Skeletal muscle tissue (tissue), 4 donors: ENCODE measurements around the gene TMEM184A. TPM values are rescaled to one million over a fixed set of nuclear protein-coding genes. Genes with fewer than 3 reads are reported as not detected.

Experiments
- H3K27ac ChIP-seq: one replicate; pipeline ENCODE4 v1.7.0; 2013; ENCODE audit warnings: mild to moderate bottlenecking, low read depth, low read length, inconsistent platforms
- H3K27me3 ChIP-seq, 3 donors: one replicate each; pipeline ENCODE4 v1.7.0; 2013; ENCODE audit warnings: low read length in 3 of 3; ENCODE audit not compliant: control insufficient read depth in 3 of 3, insufficient read depth in 3 of 3
- H3K36me3 ChIP-seq, 3 donors: one replicate each; pipeline ENCODE4 v1.7.0; 2013; ENCODE audit warnings: low read length in 3 of 3; ENCODE audit not compliant: control insufficient read depth in 3 of 3, insufficient read depth in 3 of 3
- H3K4me1 ChIP-seq, 3 donors: one replicate each; pipeline ENCODE4 v1.7.0; 2013; ENCODE audit warnings: low read length in 3 of 3, mild to moderate bottlenecking in 3 of 3; ENCODE audit not compliant: control insufficient read depth in 3 of 3, insufficient read depth in 3 of 3
- H3K4me3 ChIP-seq, 3 donors: one replicate each; pipeline ENCODE4 v1.7.0; 2013; ENCODE audit warnings: low read length in 3 of 3
- H3K9ac ChIP-seq, 3 donors: one replicate each; pipeline ENCODE4 v1.7.0; 2013; ENCODE audit warnings: low read length in 3 of 3, mild to moderate bottlenecking in 3 of 3, moderate library complexity in 2 of 3, low read depth in 1 of 3
- H3K9me3 ChIP-seq, 3 donors: one replicate each; pipeline ENCODE4 v1.7.0; 2013; ENCODE audit warnings: low read length in 3 of 3; ENCODE audit not compliant: control insufficient read depth in 3 of 3
- total RNA-seq: library from RNA; depleted of rRNA; stranded (reverse); fragments of >200 nt; gene quantifications from one replicate; pipeline ENCODE4 v1.2.3, GENCODE V29; 2014
- donor health status: Osteomylitis.

TMEM184A gene
- total RNA-seq, 1 donor from 2014 or later: not detected

- Histone ChIP-seq H3K4me3 (peak overlapping the region; percentile 68 to 96 (median 96)), H3K9me3 (no peaks in the 10 kb centered on the region), H3K4me1 (peaks cover 31 to 34% (median 33%) of the 10 kb centered on the region in 3 donors), H3K9ac (peak overlapping the region; percentile 85 to 99 (median 99)), H3K36me3 (peaks cover 11 to 16% (median 12%) of the 10 kb centered on the region in 3 donors), H3K27ac (peak overlapping the region; percentile 95), H3K27me3 (no peaks in the 10 kb centered on the region)
Observed at GRCh38 chr7:1569016-1569415, 13.0 kb upstream of the TMEM184A start.

- peak overlapping the region in 1 of 3 donors; percentile 9 for H3K9ac ChIP-seq
- H3K27ac ChIP-seq: peak overlapping the region; percentile 69
- peak overlapping the region in 1 of 3 donors; percentile 5 for H3K4me3 ChIP-seq
- no peaks in the 10 kb centered on the region for H3K9me3 ChIP-seq
- H3K4me1 ChIP-seq: peaks cover 31 to 34% (median 33%) of the 10 kb centered on the region in 3 donors
- H3K27me3 ChIP-seq: no peaks in the 10 kb centered on the region
- peaks cover 11 to 14% (median 12%) of the 10 kb centered on the region in 3 donors for H3K36me3 ChIP-seq
Observed at GRCh38 chr7:1567896-1568510, 12.0 kb upstream of the TMEM184A start.

- Histone ChIP-seq H3K27ac (peak overlapping the region; percentile 69), H3K9ac (peak overlapping the region in 2 of 3 donors; percentile 14 to 45), H3K36me3 (peaks cover 11 to 14% (median 12%) of the 10 kb centered on the region in 3 donors)
Observed at GRCh38 chr7:1567049-1567771, 11.2 kb upstream of the TMEM184A start.

GRCh38 chr7:1566687-1567048, 10.7 kb upstream of the TMEM184A start:
- Histone ChIP-seq H3K9ac (peak overlapping the region in 2 of 3 donors; percentile 14 to 19), H3K27me3 (no peaks in the 10 kb centered on the region), H3K36me3 (peaks cover 11 to 14% (median 12%) of the 10 kb centered on the region in 3 donors), H3K27ac (peak overlapping the region; percentile 69), H3K9me3 (no peaks in the 10 kb centered on the region), H3K4me3 (no peak overlapping the region), H3K4me1 (peaks cover 27 to 37% (median 34%) of the 10 kb centered on the region in 3 donors)

More at GRCh38 chr7:1567049-1567771, 11.2 kb upstream of the TMEM184A start:
- peak overlapping the region in 2 of 3 donors; percentile 5 to 30 for H3K4me3 ChIP-seq
- no peaks in the 10 kb centered on the region for H3K9me3 ChIP-seq
- H3K4me1 ChIP-seq: peaks cover 31 to 37% (median 34%) of the 10 kb centered on the region in 3 donors
- no peaks in the 10 kb centered on the region for H3K27me3 ChIP-seq

GRCh38 chr7:1564603-1565022, 8.6 kb upstream of the TMEM184A start:
- peaks cover 10 to 14% (median 12%) of the 10 kb centered on the region in 3 donors for H3K36me3 ChIP-seq

GRCh38 chr7:1563981-1564602, 8.1 kb upstream of the TMEM184A start:
- Histone ChIP-seq H3K9ac (no peak overlapping the region), H3K9me3 (no peaks in the 10 kb centered on the region)

More at GRCh38 chr7:1564603-1565022, 8.6 kb upstream of the TMEM184A start:
- Histone ChIP-seq H3K9me3 (no peaks in the 10 kb centered on the region), H3K4me1 (peaks cover 22 to 32% (median 29%) of the 10 kb centered on the region in 3 donors), H3K27me3 (no peaks in the 10 kb centered on the region), H3K9ac (no peak overlapping the region), H3K27ac (no peak overlapping the region), H3K4me3 (no peak overlapping the region)

GRCh38 chr7:1562597-1563051, 6.6 kb upstream of the TMEM184A start:
- Histone ChIP-seq H3K4me1 (peaks cover 15 to 24% (median 19%) of the 10 kb centered on the region in 3 donors), H3K27me3 (no peaks in the 10 kb centered on the region), H3K27ac (no peak overlapping the region), H3K9ac (peak overlapping the region in 1 of 3 donors; percentile 33), H3K9me3 (no peaks in the 10 kb centered on the region), H3K4me3 (no peak overlapping the region), H3K36me3 (peaks cover 9 to 14% (median 9%) of the 10 kb centered on the region in 3 donors)

More at GRCh38 chr7:1563981-1564602, 8.1 kb upstream of the TMEM184A start:
- Histone ChIP-seq H3K36me3 (peaks cover 10 to 14% (median 12%) of the 10 kb centered on the region in 3 donors), H3K4me1 (peaks cover 19 to 28% (median 25%) of the 10 kb centered on the region in 3 donors), H3K27me3 (no peaks in the 10 kb centered on the region), H3K4me3 (no peak overlapping the region), H3K27ac (no peak overlapping the region)

- H3K36me3 ChIP-seq: peaks cover 5 to 10% (median 5%) of the 10 kb centered on the region in 3 donors
- no peak overlapping the region for H3K27ac ChIP-seq
- no peak overlapping the region for H3K4me3 ChIP-seq
- no peaks in the 10 kb centered on the region for H3K27me3 ChIP-seq
- H3K9ac ChIP-seq: peak overlapping the region in 1 of 3 donors; percentile 33
- peaks cover 11 to 20% (median 15%) of the 10 kb centered on the region in 3 donors for H3K4me1 ChIP-seq
- H3K9me3 ChIP-seq: no peaks in the 10 kb centered on the region
Observed at GRCh38 chr7:1562116-1562515, 6.1 kb upstream of the TMEM184A start.

- Histone ChIP-seq H3K9ac (no peak overlapping the region), H3K27ac (no peak overlapping the region), H3K27me3 (no peaks in the 10 kb centered on the region), H3K4me3 (no peak overlapping the region), H3K4me1 (peaks cover 7 to 15% (median 11%) of the 10 kb centered on the region in 3 donors), H3K9me3 (no peaks in the 10 kb centered on the region), H3K36me3 (peaks cover 0 to 6% (median 0%) of the 10 kb centered on the region in 3 donors)
Observed at GRCh38 chr7:1561036-1561940, 5.3 kb upstream of the TMEM184A start.
